Esophagus (tissue), 2 donors: Measurements from ENCODE around the gene MKRN2. TPM values are rescaled to one million over a fixed set of nuclear protein-coding genes. Genes with fewer than 3 reads are reported as not detected.

Source experiments
- H3K27ac ChIP-seq, 2 donors: one replicate each; pipeline ENCODE4 v1.5.1; 2013; ENCODE audit warnings: low read depth in 2 of 2, mild to moderate bottlenecking in 2 of 2, inconsistent platforms in 1 of 2, low read length in 1 of 2, moderate library complexity in 1 of 2
- H3K27me3 ChIP-seq, 2 donors: one replicate each; pipeline ENCODE4 v1.6.1; 2013; ENCODE audit warnings: low read length in 2 of 2, control low read depth in 1 of 2, mild to moderate bottlenecking in 1 of 2; ENCODE audit not compliant: insufficient read depth in 2 of 2, control insufficient read depth in 1 of 2
- H3K36me3 ChIP-seq, 2 donors: one replicate each; pipeline ENCODE4 v1.6.1; 2013; ENCODE audit warnings: low read length in 1 of 2; ENCODE audit not compliant: control insufficient read depth in 2 of 2, insufficient read depth in 2 of 2
- H3K4me1 ChIP-seq, 2 donors: one replicate each; pipeline ENCODE4 v1.6.1; 2013; ENCODE audit warnings: low read length in 1 of 2; ENCODE audit not compliant: control insufficient read depth in 2 of 2, insufficient read depth in 2 of 2
- H3K4me3 ChIP-seq, 2 donors: one replicate each; pipeline ENCODE4 v1.5.1; 2013; ENCODE audit warnings: low read length in 2 of 2, mild to moderate bottlenecking in 2 of 2, low read depth in 1 of 2, moderate library complexity in 1 of 2
- H3K9me3 ChIP-seq, 2 donors: one replicate each; pipeline ENCODE4 v1.6.1; 2013; ENCODE audit warnings: mild to moderate bottlenecking in 2 of 2, low read depth in 1 of 2, low read length in 1 of 2, moderate library complexity in 1 of 2; ENCODE audit not compliant: control insufficient read depth in 2 of 2, insufficient read depth in 1 of 2
- WGBS, 2 donors: extraction: QIAGEN DNeasy Blood & Tissue Kit; methylation state at CpG; one replicate each; pipeline ENCODE4 v1.1.7; 2013; 5-methylcytosine and 5-hydroxymethylcytosine counted together
- polyA plus RNA-seq, 2 donors: library from polyadenylated mRNA; stranded (reverse); fragments of 200-250 nt; gene quantifications; one replicate each; pipeline ENCODE4 v1.2.3, GENCODE V29; 2013
- donor health status: healthy with polysubstance abuse.
- donor health status: Bipolar disorder and iron deficiency.

MKRN2 gene
- polyA plus RNA-seq, 2 donors = 17.1 to 17.6 TPM

DNA sequence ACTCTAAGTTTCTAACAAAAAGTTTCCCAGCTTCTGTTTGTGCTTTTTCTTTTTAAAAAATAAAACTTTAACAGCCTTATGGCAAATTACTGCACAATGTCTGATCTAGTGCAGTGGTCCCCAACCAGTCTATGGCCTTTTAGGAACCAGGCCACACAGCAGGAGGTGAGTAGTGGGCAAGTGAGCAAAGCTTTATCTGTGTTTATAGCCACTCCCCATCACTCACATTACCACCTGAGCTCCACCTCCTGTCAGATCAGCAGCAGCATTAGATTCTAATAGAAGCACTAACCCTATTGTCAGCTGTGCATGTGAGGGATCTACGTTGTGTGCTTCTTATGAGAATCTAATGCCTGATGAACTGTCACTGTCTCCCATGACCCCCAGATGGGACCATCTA is 5.6 kb downstream of the MKRN2 start:
- 49 to 74% methylated on average over 1 of the region's 1 CpG for WGBS, 2 donors
- Histone ChIP-seq H3K27ac (no peak overlapping the region), H3K4me1 (peaks cover 0 to 5% of the 10 kb centered on the region in 2 donors), H3K27me3 (no peaks in the 10 kb centered on the region), H3K9me3 (no peaks in the 10 kb centered on the region), H3K36me3 (no peaks in the 10 kb centered on the region), H3K4me3 (no peak overlapping the region)

DNA sequence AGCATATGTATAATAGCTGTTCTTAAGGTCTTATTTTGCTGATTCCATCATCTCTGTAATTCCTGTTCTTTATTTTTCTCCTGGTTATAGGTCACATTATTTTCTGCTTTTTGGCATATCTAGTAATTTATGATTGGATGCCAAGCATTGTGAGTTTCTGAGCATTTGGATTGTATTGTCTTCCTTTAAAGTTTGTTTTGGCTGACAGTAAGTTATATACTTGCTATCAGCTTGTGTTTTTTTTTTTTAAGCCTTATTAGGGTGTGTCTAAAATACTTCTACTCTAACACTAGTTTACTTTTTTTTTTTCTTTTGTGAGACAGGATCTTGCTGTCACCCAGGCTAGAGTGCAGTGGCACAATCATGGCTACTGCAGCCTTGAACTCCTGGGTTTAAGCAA is 10.1 kb downstream of the MKRN2 start:
- H3K27me3 ChIP-seq = no peaks in the 10 kb centered on the region
- no peak overlapping the region for H3K4me3 ChIP-seq
- H3K4me1 ChIP-seq = peaks cover 0 to 3% of the 10 kb centered on the region in 2 donors
- H3K36me3 ChIP-seq = peaks cover 13% of the 10 kb centered on the region in 2 donors
- H3K27ac ChIP-seq = no peak overlapping the region
- H3K9me3 ChIP-seq = no peaks in the 10 kb centered on the region

DNA sequence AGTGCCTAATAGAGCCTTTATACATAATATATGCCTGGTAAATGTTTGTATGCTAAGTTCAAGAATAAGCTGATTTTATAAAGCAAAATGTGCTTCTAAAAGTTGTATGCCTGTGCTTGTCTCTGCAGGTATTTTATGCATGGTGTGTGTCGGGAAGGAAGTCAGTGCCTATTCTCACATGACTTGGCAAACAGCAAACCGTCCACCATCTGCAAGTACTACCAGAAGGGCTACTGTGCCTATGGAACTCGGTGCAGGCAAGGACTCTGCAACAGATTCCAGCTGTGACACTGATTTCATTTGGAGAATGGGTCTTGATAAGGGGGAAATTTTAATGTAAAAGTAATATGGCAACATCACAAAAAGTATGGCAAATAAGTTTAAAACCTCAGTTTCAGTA is 11.9 kb downstream of the MKRN2 start:
- Histone ChIP-seq H3K9me3 (no peaks in the 10 kb centered on the region), H3K4me1 (no peaks in the 10 kb centered on the region), H3K27me3 (no peaks in the 10 kb centered on the region), H3K4me3 (no peak overlapping the region), H3K27ac (no peak overlapping the region), H3K36me3 (peaks cover 17 to 21% of the 10 kb centered on the region in 2 donors)
- WGBS, 2 donors = 54 to 66% methylated on average over 3 of the region's 3 CpGs

DNA sequence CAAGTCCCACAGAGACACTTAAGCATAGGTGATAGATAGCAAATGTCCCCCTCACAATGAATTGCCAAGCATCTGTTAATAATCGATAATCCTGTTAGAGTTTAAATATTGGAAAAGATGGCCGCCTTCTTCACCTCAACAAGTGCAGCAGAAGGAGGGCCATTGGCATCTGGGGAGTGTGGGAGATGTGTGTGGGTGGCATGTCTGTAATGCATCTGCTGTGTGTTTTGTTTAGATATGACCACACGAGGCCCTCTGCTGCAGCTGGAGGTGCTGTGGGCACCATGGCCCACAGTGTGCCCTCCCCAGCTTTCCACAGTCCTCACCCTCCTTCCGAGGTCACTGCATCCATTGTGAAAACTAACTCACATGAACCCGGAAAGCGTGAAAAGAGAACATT is 12.9 kb downstream of the MKRN2 start:
- no peaks in the 10 kb centered on the region for H3K27me3 ChIP-seq
- H3K36me3 ChIP-seq = peaks cover 24 to 28% of the 10 kb centered on the region in 2 donors
- no peaks in the 10 kb centered on the region for H3K9me3 ChIP-seq
- WGBS, 2 donors = 88% methylated on average over 6 of the region's 6 CpGs
- no peak overlapping the region for H3K27ac ChIP-seq
- H3K4me1 ChIP-seq = no peaks in the 10 kb centered on the region
- H3K4me3 ChIP-seq = no peak overlapping the region

DNA sequence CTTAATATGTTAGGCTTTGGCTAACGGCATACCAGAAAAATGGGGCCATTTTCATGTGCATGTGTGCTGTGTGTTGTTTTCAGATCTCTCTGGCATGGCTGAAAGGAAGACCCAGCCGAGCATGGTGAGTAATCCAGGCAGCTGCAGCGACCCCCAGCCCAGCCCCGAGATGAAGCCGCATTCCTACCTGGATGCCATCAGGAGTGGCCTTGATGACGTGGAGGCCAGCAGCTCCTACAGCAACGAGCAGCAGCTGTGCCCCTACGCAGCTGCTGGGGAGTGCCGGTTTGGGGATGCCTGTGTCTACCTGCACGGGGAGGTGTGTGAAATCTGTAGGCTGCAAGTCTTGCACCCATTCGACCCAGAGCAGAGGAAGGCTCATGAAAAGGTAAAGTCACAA is 15.1 kb downstream of the MKRN2 start:
- no peaks in the 10 kb centered on the region for H3K9me3 ChIP-seq
- peaks cover 29 to 38% of the 10 kb centered on the region in 2 donors for H3K36me3 ChIP-seq
- H3K27ac ChIP-seq = no peak overlapping the region
- 94 to 95% methylated on average over 11 of the region's 11 CpGs for WGBS, 2 donors
- no peak overlapping the region for H3K4me3 ChIP-seq
- no peaks in the 10 kb centered on the region for H3K27me3 ChIP-seq
- no peaks in the 10 kb centered on the region for H3K4me1 ChIP-seq

DNA sequence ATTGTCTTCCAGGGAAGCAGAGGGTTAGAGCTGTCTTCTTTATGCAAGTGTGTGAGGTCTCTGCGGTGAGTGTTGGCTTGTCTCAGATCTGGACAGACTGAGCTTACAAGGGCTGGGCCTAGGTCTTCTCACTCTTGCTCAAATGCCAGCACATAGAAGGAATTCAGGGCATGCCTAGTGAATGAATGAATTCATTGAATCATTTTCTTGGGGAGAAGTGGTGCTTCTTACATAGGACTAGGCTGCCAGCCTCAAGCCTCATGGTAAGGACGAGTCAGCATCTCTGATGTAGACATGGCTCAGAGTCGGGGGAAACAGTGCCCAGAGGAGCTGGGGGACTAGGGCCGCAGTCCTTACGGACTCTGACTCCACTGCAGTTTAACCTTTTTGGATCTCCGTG is 17.2 kb downstream of the MKRN2 start:
- Histone ChIP-seq H3K27me3 (no peaks in the 10 kb centered on the region), H3K9me3 (no peaks in the 10 kb centered on the region), H3K27ac (no peak overlapping the region), H3K4me3 (no peak overlapping the region), H3K36me3 (peaks cover 29 to 38% of the 10 kb centered on the region in 2 donors), H3K4me1 (no peaks in the 10 kb centered on the region)
- 95 to 97% methylated on average over 6 of the region's 6 CpGs for WGBS, 2 donors

DNA sequence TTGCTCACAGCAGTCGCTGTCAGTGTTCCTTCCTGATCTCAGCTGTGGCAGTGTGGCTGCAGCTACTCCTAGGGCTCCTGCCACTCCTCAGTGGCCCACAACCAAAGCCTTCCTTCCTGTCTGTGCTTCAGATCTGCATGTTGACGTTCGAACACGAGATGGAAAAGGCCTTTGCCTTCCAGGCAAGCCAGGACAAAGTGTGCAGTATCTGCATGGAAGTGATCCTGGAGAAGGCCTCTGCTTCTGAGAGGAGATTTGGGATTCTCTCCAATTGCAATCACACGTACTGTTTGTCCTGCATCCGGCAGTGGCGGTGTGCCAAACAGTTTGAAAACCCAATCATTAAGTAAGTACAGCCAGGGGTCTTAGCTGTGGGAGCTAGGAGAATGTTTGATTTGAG is 17.8 kb downstream of the MKRN2 start:
- peaks cover 0 to 2% of the 10 kb centered on the region in 2 donors for H3K4me1 ChIP-seq
- H3K27ac ChIP-seq = no peak overlapping the region
- peaks cover 29 to 39% of the 10 kb centered on the region in 2 donors for H3K36me3 ChIP-seq
- H3K4me3 ChIP-seq = no peak overlapping the region
- no peaks in the 10 kb centered on the region for H3K27me3 ChIP-seq
- H3K9me3 ChIP-seq = no peaks in the 10 kb centered on the region
- 62 to 69% methylated on average over 7 of the region's 7 CpGs for WGBS, 2 donors

DNA sequence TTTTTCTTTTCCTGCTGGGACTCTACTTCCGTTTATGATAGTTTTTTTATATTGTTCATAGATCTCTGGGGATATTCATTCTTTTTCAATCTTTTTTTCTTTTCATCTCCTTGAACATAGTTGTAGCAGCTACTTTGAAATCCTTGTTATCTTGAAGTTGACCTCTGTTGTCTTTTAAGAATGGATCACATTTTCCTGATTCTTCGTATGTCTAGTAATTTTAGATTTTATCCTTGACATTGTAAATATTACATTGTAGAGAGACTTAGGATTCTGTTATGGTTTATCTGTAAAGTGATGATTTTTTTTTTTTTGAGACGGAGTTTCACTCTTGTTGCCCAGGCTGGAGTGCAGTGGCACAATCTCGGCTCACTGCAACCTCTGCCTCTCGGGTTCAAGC is 20.5 kb downstream of the MKRN2 start:
- Histone ChIP-seq H3K36me3 (peaks cover 12 to 41% of the 10 kb centered on the region in 2 donors), H3K4me1 (peaks cover 0 to 2% of the 10 kb centered on the region in 2 donors)
- 95 to 96% methylated on average over 5 of the region's 5 CpGs for WGBS, 2 donors

DNA sequence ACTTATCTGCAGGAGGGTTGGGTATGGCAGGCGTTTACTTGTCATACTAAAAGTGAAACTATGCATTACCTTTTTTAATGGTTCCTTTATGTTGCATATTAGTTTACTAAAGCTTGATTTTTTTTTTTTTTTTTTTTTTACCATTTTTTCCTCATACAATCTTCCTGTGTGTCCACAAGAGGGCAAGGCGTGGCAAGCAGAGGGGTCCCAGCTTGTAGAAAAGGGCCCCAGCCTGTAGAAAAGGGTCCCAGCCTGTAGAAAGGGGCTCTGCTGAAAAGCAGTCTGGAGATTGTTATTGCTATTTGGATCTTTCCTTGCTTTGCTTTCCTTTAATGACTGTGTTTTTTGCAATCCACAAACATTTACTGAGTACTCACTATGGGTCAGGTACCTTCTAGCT is 21.9 kb downstream of the MKRN2 start:
- H3K27ac ChIP-seq = no peak overlapping the region
- peaks cover 18 to 42% of the 10 kb centered on the region in 2 donors for H3K36me3 ChIP-seq
- H3K4me3 ChIP-seq = no peak overlapping the region
- 73 to 78% methylated on average over 2 of the region's 2 CpGs for WGBS, 2 donors
- H3K4me1 ChIP-seq = peaks cover 0 to 2% of the 10 kb centered on the region in 2 donors
- H3K27me3 ChIP-seq = no peaks in the 10 kb centered on the region
- H3K9me3 ChIP-seq = no peaks in the 10 kb centered on the region

More for the DNA sequence above, 20.5 kb downstream of the MKRN2 start:
- Histone ChIP-seq H3K4me3 (no peak overlapping the region), H3K9me3 (no peaks in the 10 kb centered on the region), H3K27me3 (no peaks in the 10 kb centered on the region), H3K27ac (no peak overlapping the region)

DNA sequence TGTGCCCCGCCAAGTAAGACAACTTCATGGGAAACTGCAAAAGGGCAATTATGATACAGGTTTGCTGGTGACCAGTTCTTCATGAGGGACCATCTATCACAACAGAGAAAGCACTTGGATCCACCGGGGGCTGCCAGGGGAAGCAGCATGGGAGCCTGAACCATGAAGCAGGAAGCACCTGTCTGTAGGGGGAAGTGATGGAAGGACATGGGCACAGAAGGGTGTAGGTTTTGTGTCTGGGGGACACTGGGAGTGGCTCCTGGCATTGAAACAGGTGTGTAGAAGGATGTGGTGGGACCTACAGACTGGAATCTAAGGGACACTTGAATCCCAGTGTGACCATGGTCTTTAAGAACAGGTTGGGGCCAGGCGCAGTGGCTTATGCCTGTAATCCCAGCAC is 22.6 kb downstream of the MKRN2 start:
- Histone ChIP-seq H3K27me3 (no peaks in the 10 kb centered on the region), H3K4me1 (peaks cover 0 to 2% of the 10 kb centered on the region in 2 donors), H3K36me3 (peaks cover 20 to 45% of the 10 kb centered on the region in 2 donors), H3K4me3 (no peak overlapping the region), H3K9me3 (no peaks in the 10 kb centered on the region), H3K27ac (no peak overlapping the region)
- 87 to 89% methylated on average over 3 of the region's 3 CpGs for whole genome bisulfite sequencing, 2 donors
